Measurements from ENCODE around the gene PCED1A.

DNA sequence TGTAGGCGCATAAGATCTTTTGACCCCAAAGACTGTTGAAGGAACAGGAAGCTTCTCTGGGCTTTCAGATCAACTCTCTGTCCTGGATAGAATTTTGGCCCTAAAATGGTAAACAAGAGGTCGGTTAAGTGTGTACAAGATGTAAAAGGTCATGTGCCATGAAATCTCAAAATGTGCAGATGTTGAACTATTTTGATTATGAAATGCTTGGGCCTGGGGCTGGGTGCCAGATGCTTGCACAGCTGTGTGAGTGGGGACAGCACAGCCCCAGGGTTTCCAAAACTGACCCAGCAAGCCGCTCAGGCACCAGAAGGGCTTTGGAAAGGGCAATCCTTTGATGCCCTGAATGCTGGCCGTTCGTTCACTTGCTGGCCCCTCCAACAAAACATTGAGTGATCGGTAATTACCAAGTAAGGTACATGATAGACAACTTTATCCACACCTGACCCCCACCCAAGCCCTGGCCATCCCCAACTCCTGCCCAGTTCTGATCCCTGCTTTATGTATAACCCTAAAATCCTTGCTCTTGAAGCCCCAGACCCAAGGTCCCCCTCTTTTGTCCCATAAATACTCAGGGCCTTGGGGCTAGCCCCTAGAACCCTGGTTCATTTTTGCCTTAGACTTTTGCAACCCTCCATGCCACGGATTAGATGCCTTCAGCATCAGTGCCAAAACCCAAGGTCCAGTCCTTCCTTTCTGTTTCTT, 22.4 kb downstream of the PCED1A start:
- TF ChIP-seq, protein P1, sequence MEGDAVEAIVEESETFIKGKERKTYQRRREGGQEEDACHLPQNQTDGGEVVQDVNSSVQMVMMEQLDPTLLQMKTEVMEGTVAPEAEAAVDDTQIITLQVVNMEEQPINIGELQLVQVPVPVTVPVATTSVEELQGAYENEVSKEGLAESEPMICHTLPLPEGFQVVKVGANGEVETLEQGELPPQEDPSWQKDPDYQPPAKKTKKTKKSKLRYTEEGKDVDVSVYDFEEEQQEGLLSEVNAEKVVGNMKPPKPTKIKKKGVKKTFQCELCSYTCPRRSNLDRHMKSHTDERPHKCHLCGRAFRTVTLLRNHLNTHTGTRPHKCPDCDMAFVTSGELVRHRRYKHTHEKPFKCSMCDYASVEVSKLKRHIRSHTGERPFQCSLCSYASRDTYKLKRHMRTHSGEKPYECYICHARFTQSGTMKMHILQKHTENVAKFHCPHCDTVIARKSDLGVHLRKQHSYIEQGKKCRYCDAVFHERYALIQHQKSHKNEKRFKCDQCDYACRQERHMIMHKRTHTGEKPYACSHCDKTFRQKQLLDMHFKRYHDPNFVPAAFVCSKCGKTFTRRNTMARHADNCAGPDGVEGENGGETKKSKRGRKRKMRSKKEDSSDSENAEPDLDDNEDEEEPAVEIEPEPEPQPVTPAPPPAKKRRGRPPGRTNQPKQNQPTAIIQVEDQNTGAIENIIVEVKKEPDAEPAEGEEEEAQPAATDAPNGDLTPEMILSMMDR (IDR thresholded peaks at IDR 0.05), result no peak
- TF ChIP-seq POLR2A (IDR thresholded peaks at IDR 0.05) (no peak), EP300 (IDR thresholded peaks at IDR 0.05) (no peak), POLR2AphosphoS5 (IDR thresholded peaks at IDR 0.05) (no peak)

Data from stomach (tissue), 4 donors.